ENCODE measurements around the gene NOL3. TPM values are rescaled to one million over a fixed set of nuclear protein-coding genes. Genes with fewer than 3 reads are reported as not detected.

NOL3 gene
- total and polyA plus RNA-seq, 2 donors, result 2.3 to 28.2 TPM

DNA sequence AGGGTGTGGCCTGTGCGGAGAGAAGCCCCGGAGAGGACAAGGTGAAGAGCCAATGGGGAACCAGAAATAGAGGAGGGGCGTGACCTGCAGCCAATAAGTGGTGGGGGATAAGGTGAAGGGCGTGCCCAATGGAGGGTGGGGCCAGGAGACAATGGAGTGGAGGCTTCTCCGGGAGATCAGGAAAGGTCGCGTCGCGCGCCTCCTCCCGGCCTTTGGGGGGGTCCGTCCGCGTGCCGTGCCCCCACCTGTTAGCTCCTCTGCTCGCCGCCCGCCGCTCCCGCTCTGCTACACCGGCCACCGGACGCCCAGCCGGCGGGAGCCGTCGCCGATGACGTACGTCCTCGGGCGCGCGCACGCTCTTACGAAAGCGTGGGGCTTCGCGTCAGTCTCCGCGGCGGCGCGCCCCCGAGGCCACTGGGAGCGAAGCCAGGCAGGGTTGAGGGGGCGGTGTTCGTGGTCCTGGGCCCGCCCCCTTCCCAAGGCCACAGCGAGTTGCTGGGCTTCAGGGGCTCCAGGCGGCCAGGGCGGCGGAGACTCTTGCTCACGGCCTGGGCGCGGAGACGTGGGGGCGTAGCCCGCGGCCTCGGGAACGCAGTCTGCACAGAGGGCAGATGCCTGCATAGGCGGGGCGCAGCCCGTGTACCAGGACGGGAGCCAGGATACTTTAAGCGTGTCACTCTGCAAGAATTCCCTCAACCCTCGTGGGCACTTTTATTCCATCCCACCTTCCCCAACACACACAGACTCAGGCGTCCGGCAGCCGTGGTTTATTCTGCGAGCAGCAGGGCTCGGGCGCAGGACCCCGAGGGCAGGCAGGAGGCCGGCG, 13.5 kb downstream of the NOL3 start, which contains the start of gene MATCAP1:
MATCAP1 (minus strand) TSS at position 337 of the 826 bp plus-strand sequence. CDS start 3,353 bp downstream, outside the sequence.
- peaks cover 11 to 27% of the 10 kb centered on the region in 2 donors for H3K4me1 ChIP-seq (ENCODE audit: control insufficient read depth in 2 of 2, insufficient read depth in 2 of 2, low read length in 2 of 2)
- peak within 1 kb of the TSS; percentile 75 to 86 for H3K4me3 ChIP-seq (ENCODE audit: low read length in 2 of 2)
- H3K27me3 ChIP-seq (ENCODE audit: control insufficient read depth in 2 of 2, insufficient read depth in 1 of 2, low read length in 1 of 2), result peaks cover 23 to 54% of the 10 kb centered on the region in 2 donors
- under 1% methylated on average over 77 of the region's 77 CpGs for WGBS
- peaks cover 1 to 3% of the 10 kb centered on the region in 2 donors for H3K9me3 ChIP-seq (ENCODE audit: control insufficient read depth in 2 of 2, insufficient read depth in 1 of 2, low read length in 1 of 2)
- no peaks in the 10 kb centered on the region for H3K36me3 ChIP-seq (ENCODE audit: control insufficient read depth in 2 of 2, insufficient read depth in 2 of 2, low read length in 1 of 2)
- DNase-seq (ENCODE audit: low read depth in 6 of 9, low spot score in 9 of 9), result peak; percentile 87 to 99 (median 95)
- peak within 1 kb of the TSS; percentile 86 to 94 for H3K27ac ChIP-seq (ENCODE audit: low read depth in 1 of 2, low read length in 1 of 2)

GRCh38 chr16:67184453-67184994, 14.2 kb downstream of the NOL3 start:
- peaks cover 11 to 26% of the 10 kb centered on the region in 2 donors for H3K4me1 ChIP-seq (ENCODE audit: control insufficient read depth in 2 of 2, insufficient read depth in 2 of 2, low read length in 2 of 2)
- WGBS, result 10% methylated on average over 59 of the region's 59 CpGs
- H3K27me3 ChIP-seq (ENCODE audit: control insufficient read depth in 2 of 2, insufficient read depth in 1 of 2, low read length in 1 of 2), result peaks cover 18 to 50% of the 10 kb centered on the region in 2 donors
- H3K27ac ChIP-seq (ENCODE audit: low read depth in 1 of 2, low read length in 1 of 2), result peak overlapping the region in 1 of 2 donors; percentile 94
- no peaks in the 10 kb centered on the region for H3K36me3 ChIP-seq (ENCODE audit: control insufficient read depth in 2 of 2, insufficient read depth in 2 of 2, low read length in 1 of 2)
- no peak for DNase-seq (ENCODE audit: low read depth in 6 of 9, low spot score in 9 of 9)
- H3K4me3 ChIP-seq (ENCODE audit: low read length in 2 of 2), result peak overlapping the region; percentile 75 to 86
- H3K9me3 ChIP-seq (ENCODE audit: control insufficient read depth in 2 of 2, insufficient read depth in 1 of 2, low read length in 1 of 2), result peaks cover 0 to 3% of the 10 kb centered on the region in 2 donors

DNA sequence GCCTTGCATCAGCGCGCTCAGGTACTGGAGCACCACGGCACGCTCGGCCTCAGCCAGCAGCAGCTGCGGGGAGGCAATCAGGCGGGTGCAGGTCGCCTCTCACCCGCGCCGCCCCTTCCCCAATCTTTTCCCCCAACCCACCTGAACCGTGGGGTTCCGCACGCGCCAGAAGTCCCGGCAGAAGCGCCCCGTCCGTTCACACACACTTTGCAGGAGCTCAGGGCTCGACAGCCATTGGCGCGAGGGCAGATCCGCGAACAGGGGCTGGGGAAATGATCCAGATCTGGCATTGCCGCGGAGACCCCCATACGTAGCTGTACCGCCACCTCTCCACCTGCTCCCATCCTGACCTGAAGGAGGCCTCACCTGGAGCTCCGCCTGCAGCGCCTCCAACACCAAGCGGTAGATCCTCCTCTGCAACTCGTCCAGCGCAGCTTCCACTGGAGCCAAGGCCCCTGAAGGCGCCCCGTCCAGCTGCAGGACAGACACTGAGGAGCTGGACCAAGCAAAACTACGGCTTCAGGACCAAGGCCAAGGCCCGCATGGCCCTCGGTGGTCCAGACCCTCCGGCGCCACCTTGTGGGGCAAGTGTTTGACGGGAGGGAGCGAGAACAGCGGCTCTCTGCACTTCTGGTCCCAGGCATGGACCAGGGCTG, 14.8 kb downstream of the NOL3 start:
- H3K27ac ChIP-seq (ENCODE audit: low read depth in 1 of 2, low read length in 1 of 2), result no peak overlapping the region
- H3K4me3 ChIP-seq (ENCODE audit: low read length in 2 of 2), result peak overlapping the region; percentile 75 to 86
- peaks cover 18 to 49% of the 10 kb centered on the region in 2 donors for H3K27me3 ChIP-seq (ENCODE audit: control insufficient read depth in 2 of 2, insufficient read depth in 1 of 2, low read length in 1 of 2)
- no peaks in the 10 kb centered on the region for H3K36me3 ChIP-seq (ENCODE audit: control insufficient read depth in 2 of 2, insufficient read depth in 2 of 2, low read length in 1 of 2)
- WGBS, result 19% methylated on average over 43 of the region's 43 CpGs
- H3K9me3 ChIP-seq (ENCODE audit: control insufficient read depth in 2 of 2, insufficient read depth in 1 of 2, low read length in 1 of 2), result peaks cover 0 to 3% of the 10 kb centered on the region in 2 donors
- peaks cover 11 to 26% of the 10 kb centered on the region in 2 donors for H3K4me1 ChIP-seq (ENCODE audit: control insufficient read depth in 2 of 2, insufficient read depth in 2 of 2, low read length in 2 of 2)
- DNase-seq (ENCODE audit: low read depth in 6 of 9, low spot score in 9 of 9), result peak in 7 of 9 donors; percentile 37 to 76 (median 64)

- WGBS, result 14% methylated on average over 12 of the region's 12 CpGs
- H3K27me3 ChIP-seq (ENCODE audit: control insufficient read depth in 2 of 2, insufficient read depth in 1 of 2, low read length in 1 of 2), result peaks cover 18 to 49% of the 10 kb centered on the region in 2 donors
- DNase-seq (ENCODE audit: low read depth in 6 of 9, low spot score in 9 of 9), result no peak
- peak overlapping the region in 1 of 2 donors; percentile 14 for H3K4me3 ChIP-seq (ENCODE audit: low read length in 2 of 2)
- peaks cover 11 to 26% of the 10 kb centered on the region in 2 donors for H3K4me1 ChIP-seq (ENCODE audit: control insufficient read depth in 2 of 2, insufficient read depth in 2 of 2, low read length in 2 of 2)
- peaks cover 0 to 3% of the 10 kb centered on the region in 2 donors for H3K9me3 ChIP-seq (ENCODE audit: control insufficient read depth in 2 of 2, insufficient read depth in 1 of 2, low read length in 1 of 2)
- H3K36me3 ChIP-seq (ENCODE audit: control insufficient read depth in 2 of 2, insufficient read depth in 2 of 2, low read length in 1 of 2), result no peaks in the 10 kb centered on the region
- no peak overlapping the region for H3K27ac ChIP-seq (ENCODE audit: low read depth in 1 of 2, low read length in 1 of 2)
Measured at GRCh38 chr16:67185651-67186134, 15.4 kb downstream of the NOL3 start.

GRCh38 chr16:67186550-67186950, 16.2 kb downstream of the NOL3 start:
- no peak overlapping the region for H3K4me3 ChIP-seq (ENCODE audit: low read length in 2 of 2)
- no peak overlapping the region for H3K27ac ChIP-seq (ENCODE audit: low read depth in 1 of 2, low read length in 1 of 2)
- 83% methylated on average over 5 of the region's 5 CpGs for WGBS
- peaks cover 0 to 3% of the 10 kb centered on the region in 2 donors for H3K9me3 ChIP-seq (ENCODE audit: control insufficient read depth in 2 of 2, insufficient read depth in 1 of 2, low read length in 1 of 2)
- peaks cover 18 to 49% of the 10 kb centered on the region in 2 donors for H3K27me3 ChIP-seq (ENCODE audit: control insufficient read depth in 2 of 2, insufficient read depth in 1 of 2, low read length in 1 of 2)
- H3K36me3 ChIP-seq (ENCODE audit: control insufficient read depth in 2 of 2, insufficient read depth in 2 of 2, low read length in 1 of 2), result no peaks in the 10 kb centered on the region
- no peak for DNase-seq (ENCODE audit: low read depth in 6 of 9, low spot score in 9 of 9)
- H3K4me1 ChIP-seq (ENCODE audit: control insufficient read depth in 2 of 2, insufficient read depth in 2 of 2, low read length in 2 of 2), result peaks cover 14 to 29% of the 10 kb centered on the region in 2 donors

GRCh38 chr16:67187175-67187890, 17.0 kb downstream of the NOL3 start:
- Histone ChIP-seq H3K9me3 (ENCODE audit: control insufficient read depth in 2 of 2, insufficient read depth in 1 of 2, low read length in 1 of 2) (peaks cover 0 to 3% of the 10 kb centered on the region in 2 donors), H3K27me3 (ENCODE audit: control insufficient read depth in 2 of 2, insufficient read depth in 1 of 2, low read length in 1 of 2) (peaks cover 18 to 49% of the 10 kb centered on the region in 2 donors), H3K4me3 (ENCODE audit: low read length in 2 of 2) (no peak overlapping the region), H3K4me1 (ENCODE audit: control insufficient read depth in 2 of 2, insufficient read depth in 2 of 2, low read length in 2 of 2) (peaks cover 17 to 30% of the 10 kb centered on the region in 2 donors), H3K36me3 (ENCODE audit: control insufficient read depth in 2 of 2, insufficient read depth in 2 of 2, low read length in 1 of 2) (no peaks in the 10 kb centered on the region), H3K27ac (ENCODE audit: low read depth in 1 of 2, low read length in 1 of 2) (no peak overlapping the region)
- DNase-seq (ENCODE audit: low read depth in 6 of 9, low spot score in 9 of 9), result no peak
- WGBS, result 94% methylated on average over 26 of the region's 26 CpGs

GRCh38 chr16:67188323-67188722, 18.0 kb downstream of the NOL3 start:
- 91% methylated on average over 4 of the region's 4 CpGs for WGBS
- peaks cover 0 to 3% of the 10 kb centered on the region in 2 donors for H3K9me3 ChIP-seq (ENCODE audit: control insufficient read depth in 2 of 2, insufficient read depth in 1 of 2, low read length in 1 of 2)
- peaks cover 24 to 32% of the 10 kb centered on the region in 2 donors for H3K4me1 ChIP-seq (ENCODE audit: control insufficient read depth in 2 of 2, insufficient read depth in 2 of 2, low read length in 2 of 2)
- H3K27ac ChIP-seq (ENCODE audit: low read depth in 1 of 2, low read length in 1 of 2), result no peak overlapping the region
- H3K36me3 ChIP-seq (ENCODE audit: control insufficient read depth in 2 of 2, insufficient read depth in 2 of 2, low read length in 1 of 2), result peaks cover 0 to 1% of the 10 kb centered on the region in 2 donors
- H3K4me3 ChIP-seq (ENCODE audit: low read length in 2 of 2), result no peak overlapping the region
- H3K27me3 ChIP-seq (ENCODE audit: control insufficient read depth in 2 of 2, insufficient read depth in 1 of 2, low read length in 1 of 2), result peaks cover 18 to 49% of the 10 kb centered on the region in 2 donors
- DNase-seq (ENCODE audit: low read depth in 6 of 9, low spot score in 9 of 9), result no peak

DNA sequence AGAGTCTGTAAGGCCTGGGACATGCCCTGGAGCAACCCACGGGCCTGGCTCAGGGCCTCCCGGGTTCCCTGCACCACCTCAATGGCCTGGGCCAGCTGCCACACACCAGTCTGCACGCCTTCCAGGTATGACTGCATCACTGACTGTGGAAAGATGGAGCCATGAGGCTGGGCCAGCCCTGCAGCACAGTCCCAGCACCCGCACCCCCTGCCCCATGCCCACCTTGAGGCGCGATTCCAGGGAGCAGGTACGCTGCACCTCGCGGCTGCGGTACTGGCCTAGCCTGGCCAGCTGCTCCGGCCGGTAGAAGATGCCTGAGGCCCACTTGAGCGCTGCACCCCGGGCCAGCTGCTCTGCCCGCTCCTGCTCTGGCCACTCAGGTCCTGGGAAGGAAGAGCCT, 18.5 kb downstream of the NOL3 start:
- Histone ChIP-seq H3K27ac (ENCODE audit: low read depth in 1 of 2, low read length in 1 of 2) (no peak overlapping the region), H3K27me3 (ENCODE audit: control insufficient read depth in 2 of 2, insufficient read depth in 1 of 2, low read length in 1 of 2) (peaks cover 18 to 49% of the 10 kb centered on the region in 2 donors), H3K9me3 (ENCODE audit: control insufficient read depth in 2 of 2, insufficient read depth in 1 of 2, low read length in 1 of 2) (peaks cover 0 to 3% of the 10 kb centered on the region in 2 donors), H3K36me3 (ENCODE audit: control insufficient read depth in 2 of 2, insufficient read depth in 2 of 2, low read length in 1 of 2) (peaks cover 0 to 6% of the 10 kb centered on the region in 2 donors), H3K4me1 (ENCODE audit: control insufficient read depth in 2 of 2, insufficient read depth in 2 of 2, low read length in 2 of 2) (peaks cover 27 to 35% of the 10 kb centered on the region in 2 donors), H3K4me3 (ENCODE audit: low read length in 2 of 2) (no peak overlapping the region)
- DNase-seq (ENCODE audit: low read depth in 6 of 9, low spot score in 9 of 9), result no peak
- 96% methylated on average over 15 of the region's 15 CpGs for WGBS
